WTC11 (cell line): ENCODE measurements around the gene AKAP7.
"Not testable (repeated sequence)": the region's sequence is repeated elsewhere in the genome, so short reads cannot be mapped to it uniquely, and the experiment has no call there.

Source experiments
- CREM ChIP-seq: sonication (generic); formaldehyde crosslinking; IDR thresholded peaks from 2 replicates; pipeline ENCODE4 v1.8.1; 2022; ENCODE audit warnings: mild to moderate bottlenecking, missing genetic modification reagents, moderate library complexity
- E2F1 ChIP-seq: sonication (generic); formaldehyde crosslinking; IDR thresholded peaks from 2 replicates; pipeline ENCODE4 v1.8.0; 2022; ENCODE audit warnings: mild to moderate bottlenecking, missing genetic modification reagents
- ESRRA ChIP-seq: sonication (generic); formaldehyde crosslinking; IDR thresholded peaks from 2 replicates; pipeline ENCODE4 v1.8.1; 2022; ENCODE audit warnings: mild to moderate bottlenecking, missing genetic modification reagents, borderline replicate concordance
- JUN ChIP-seq: sonication (generic); formaldehyde crosslinking; IDR thresholded peaks from 2 replicates; pipeline ENCODE4 v1.8.0; 2023; ENCODE audit warnings: mild to moderate bottlenecking, missing genetic modification reagents
- SP1 ChIP-seq: sonication (generic); formaldehyde crosslinking; conservative IDR thresholded peaks from 2 replicates; pipeline ENCODE4 v1.8.1; 2022; ENCODE audit warnings: missing genetic modification reagents
- ZBTB21 ChIP-seq: sonication (generic); formaldehyde crosslinking; IDR thresholded peaks from 2 replicates; pipeline ENCODE4 v1.8.1; 2023; ENCODE audit warnings: mild to moderate bottlenecking, missing genetic modification reagents, borderline replicate concordance
- TF ChIP-seq, protein P1 (sequence below): sonication (generic); formaldehyde crosslinking; conservative IDR thresholded peaks from 2 replicates; pipeline ENCODE4 v1.8.1; 2022; ENCODE audit warnings: mild to moderate bottlenecking, missing genetic modification reagents
- TF ChIP-seq, protein P2 (sequence below): sonication (generic); formaldehyde crosslinking; IDR thresholded peaks from 2 replicates; pipeline ENCODE4 v1.8.1; 2023; ENCODE audit warnings: mild to moderate bottlenecking, missing genetic modification reagents, moderate library complexity
- TF ChIP-seq, protein P3 (sequence below): fragments of 200-600 bp; IDR thresholded peaks from 2 replicates; pipeline ENCODE4 v1.8.0; 2022; ENCODE audit warnings: antibody characterized with exemption
- TF ChIP-seq, protein P4 (sequence below): sonication (generic); formaldehyde crosslinking; IDR thresholded peaks from 2 replicates; pipeline ENCODE4 v1.8.0; 2022; ENCODE audit warnings: mild to moderate bottlenecking, missing genetic modification reagents

DNA sequence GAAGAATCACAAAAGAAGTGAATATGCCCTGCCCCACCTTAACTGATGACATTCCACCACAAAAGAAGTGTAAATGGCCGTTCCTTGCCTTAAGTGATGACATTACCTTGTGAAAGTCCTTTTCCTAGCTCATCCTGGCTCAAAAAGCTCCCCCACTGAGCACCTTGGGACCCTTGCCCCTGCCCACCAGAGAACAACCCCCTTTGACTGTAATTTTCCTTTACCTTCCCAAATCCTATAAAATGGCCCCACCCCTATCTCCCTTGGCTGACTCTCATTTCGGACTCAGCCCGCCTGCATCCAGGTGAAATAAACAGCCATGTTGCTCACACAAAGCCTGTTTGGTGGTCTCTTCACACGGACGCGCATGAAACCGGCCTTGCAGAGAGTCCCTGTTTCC, 165.6 kb downstream of the AKAP7 start:
- TF ChIP-seq ESRRA, CREM, ZBTB21, JUN, SP1, E2F1 (CRISPR knock-in tag): not testable (repeated sequence)
- TF ChIP-seq, protein P1, sequence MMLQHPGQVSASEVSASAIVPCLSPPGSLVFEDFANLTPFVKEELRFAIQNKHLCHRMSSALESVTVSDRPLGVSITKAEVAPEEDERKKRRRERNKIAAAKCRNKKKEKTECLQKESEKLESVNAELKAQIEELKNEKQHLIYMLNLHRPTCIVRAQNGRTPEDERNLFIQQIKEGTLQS (CRISPR knock-in tag) = not testable (repeated sequence)
- TF ChIP-seq, protein P2, sequence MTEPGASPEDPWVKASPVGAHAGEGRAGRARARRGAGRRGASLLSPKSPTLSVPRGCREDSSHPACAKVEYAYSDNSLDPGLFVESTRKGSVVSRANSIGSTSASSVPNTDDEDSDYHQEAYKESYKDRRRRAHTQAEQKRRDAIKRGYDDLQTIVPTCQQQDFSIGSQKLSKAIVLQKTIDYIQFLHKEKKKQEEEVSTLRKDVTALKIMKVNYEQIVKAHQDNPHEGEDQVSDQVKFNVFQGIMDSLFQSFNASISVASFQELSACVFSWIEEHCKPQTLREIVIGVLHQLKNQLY (CRISPR knock-in tag) = not testable (repeated sequence)
- TF ChIP-seq, protein P3, sequence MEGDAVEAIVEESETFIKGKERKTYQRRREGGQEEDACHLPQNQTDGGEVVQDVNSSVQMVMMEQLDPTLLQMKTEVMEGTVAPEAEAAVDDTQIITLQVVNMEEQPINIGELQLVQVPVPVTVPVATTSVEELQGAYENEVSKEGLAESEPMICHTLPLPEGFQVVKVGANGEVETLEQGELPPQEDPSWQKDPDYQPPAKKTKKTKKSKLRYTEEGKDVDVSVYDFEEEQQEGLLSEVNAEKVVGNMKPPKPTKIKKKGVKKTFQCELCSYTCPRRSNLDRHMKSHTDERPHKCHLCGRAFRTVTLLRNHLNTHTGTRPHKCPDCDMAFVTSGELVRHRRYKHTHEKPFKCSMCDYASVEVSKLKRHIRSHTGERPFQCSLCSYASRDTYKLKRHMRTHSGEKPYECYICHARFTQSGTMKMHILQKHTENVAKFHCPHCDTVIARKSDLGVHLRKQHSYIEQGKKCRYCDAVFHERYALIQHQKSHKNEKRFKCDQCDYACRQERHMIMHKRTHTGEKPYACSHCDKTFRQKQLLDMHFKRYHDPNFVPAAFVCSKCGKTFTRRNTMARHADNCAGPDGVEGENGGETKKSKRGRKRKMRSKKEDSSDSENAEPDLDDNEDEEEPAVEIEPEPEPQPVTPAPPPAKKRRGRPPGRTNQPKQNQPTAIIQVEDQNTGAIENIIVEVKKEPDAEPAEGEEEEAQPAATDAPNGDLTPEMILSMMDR = not testable (repeated sequence)
- TF ChIP-seq, protein P4, sequence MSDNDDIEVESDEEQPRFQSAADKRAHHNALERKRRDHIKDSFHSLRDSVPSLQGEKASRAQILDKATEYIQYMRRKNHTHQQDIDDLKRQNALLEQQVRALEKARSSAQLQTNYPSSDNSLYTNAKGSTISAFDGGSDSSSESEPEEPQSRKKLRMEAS (CRISPR knock-in tag) = not testable (repeated sequence)
